A549 (cell line): Measurements from ENCODE around the gene GALNT18.

Experiments
- MAFK ChIP-seq: fragments of 450-650 bp; IDR thresholded peaks from 2 replicates; pipeline ENCODE4 v1.6.1; 2014; ENCODE audit not compliant: partially characterized antibody
- POLR2A ChIP-seq: IDR thresholded peaks from 2 replicates; pipeline ENCODE4 v1.6.1; 2012; ENCODE audit warnings: mild to moderate bottlenecking, low read length
- RFX5 ChIP-seq: fragments of 450-650 bp; IDR thresholded peaks from 2 replicates; pipeline ENCODE4 v1.7.1; 2014; ENCODE audit warnings: antibody characterized with exemption, mild to moderate bottlenecking, moderate library complexity
- TF ChIP-seq, protein P1 (sequence below): fragments of >200 bp; sonication (Bioruptor Twin); formaldehyde crosslinking; IDR thresholded peaks from 3 replicates; pipeline ENCODE4 v1.5.1; 2016
- TF ChIP-seq, protein P2 (sequence below): fragments of 150-350 bp; IDR thresholded peaks from 2 replicates; pipeline ENCODE4 v1.6.1; 2014; ENCODE audit warnings: low read depth, mild to moderate bottlenecking, low read length

DNA sequence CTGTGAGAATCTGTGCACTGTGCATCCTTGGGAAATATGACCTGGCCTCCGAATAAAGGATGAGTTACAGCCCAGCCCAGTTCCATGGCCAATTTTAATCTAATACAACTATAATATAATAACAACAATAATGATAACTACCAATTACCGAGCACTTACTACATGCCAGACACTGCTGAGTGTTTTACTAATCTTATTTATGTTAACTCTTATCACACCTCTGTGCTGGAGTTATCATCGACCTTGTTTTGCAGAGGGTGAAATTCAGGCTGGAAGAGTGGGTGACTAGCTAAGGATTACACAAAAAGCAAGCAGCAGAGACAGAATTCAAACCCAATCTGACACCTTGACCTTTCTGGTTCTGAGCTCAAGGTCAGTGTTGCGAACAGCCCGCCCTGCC lies 83.9 kb downstream of the GALNT18 start:
- no peak for TF ChIP-seq POLR2A
- TF ChIP-seq, protein P1, sequence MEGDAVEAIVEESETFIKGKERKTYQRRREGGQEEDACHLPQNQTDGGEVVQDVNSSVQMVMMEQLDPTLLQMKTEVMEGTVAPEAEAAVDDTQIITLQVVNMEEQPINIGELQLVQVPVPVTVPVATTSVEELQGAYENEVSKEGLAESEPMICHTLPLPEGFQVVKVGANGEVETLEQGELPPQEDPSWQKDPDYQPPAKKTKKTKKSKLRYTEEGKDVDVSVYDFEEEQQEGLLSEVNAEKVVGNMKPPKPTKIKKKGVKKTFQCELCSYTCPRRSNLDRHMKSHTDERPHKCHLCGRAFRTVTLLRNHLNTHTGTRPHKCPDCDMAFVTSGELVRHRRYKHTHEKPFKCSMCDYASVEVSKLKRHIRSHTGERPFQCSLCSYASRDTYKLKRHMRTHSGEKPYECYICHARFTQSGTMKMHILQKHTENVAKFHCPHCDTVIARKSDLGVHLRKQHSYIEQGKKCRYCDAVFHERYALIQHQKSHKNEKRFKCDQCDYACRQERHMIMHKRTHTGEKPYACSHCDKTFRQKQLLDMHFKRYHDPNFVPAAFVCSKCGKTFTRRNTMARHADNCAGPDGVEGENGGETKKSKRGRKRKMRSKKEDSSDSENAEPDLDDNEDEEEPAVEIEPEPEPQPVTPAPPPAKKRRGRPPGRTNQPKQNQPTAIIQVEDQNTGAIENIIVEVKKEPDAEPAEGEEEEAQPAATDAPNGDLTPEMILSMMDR, result no peak
- no peak for TF ChIP-seq RFX5
- TF ChIP-seq MAFK, result no peak
- TF ChIP-seq, protein P2, sequence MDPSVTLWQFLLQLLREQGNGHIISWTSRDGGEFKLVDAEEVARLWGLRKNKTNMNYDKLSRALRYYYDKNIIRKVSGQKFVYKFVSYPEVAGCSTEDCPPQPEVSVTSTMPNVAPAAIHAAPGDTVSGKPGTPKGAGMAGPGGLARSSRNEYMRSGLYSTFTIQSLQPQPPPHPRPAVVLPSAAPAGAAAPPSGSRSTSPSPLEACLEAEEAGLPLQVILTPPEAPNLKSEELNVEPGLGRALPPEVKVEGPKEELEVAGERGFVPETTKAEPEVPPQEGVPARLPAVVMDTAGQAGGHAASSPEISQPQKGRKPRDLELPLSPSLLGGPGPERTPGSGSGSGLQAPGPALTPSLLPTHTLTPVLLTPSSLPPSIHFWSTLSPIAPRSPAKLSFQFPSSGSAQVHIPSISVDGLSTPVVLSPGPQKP, result no peak
